Peyer's patch (tissue), 4 donors: ENCODE results near the gene TLR9.

Source experiments
- CTCF ChIP-seq, 6 experiments: fragments of 450-650 bp in 4 of 6; fragments of 200-600 bp in 2 of 6; sonication (generic) in 1 of 6; IDR thresholded peaks; one replicate each; pipeline ENCODE4 v1.5.1; 2017 to 2019; ENCODE audit warnings: antibody characterized with exemption in 6 of 6, mild to moderate bottlenecking in 3 of 6, moderate library complexity in 1 of 6
- POLR2A ChIP-seq, 2 donors: fragments of 450-650 bp; IDR thresholded peaks; one replicate each; pipeline ENCODE4 v1.5.1; 2017; ENCODE audit warnings: antibody characterized with exemption in 2 of 2, mild to moderate bottlenecking in 2 of 2, moderate library complexity in 2 of 2

DNA sequence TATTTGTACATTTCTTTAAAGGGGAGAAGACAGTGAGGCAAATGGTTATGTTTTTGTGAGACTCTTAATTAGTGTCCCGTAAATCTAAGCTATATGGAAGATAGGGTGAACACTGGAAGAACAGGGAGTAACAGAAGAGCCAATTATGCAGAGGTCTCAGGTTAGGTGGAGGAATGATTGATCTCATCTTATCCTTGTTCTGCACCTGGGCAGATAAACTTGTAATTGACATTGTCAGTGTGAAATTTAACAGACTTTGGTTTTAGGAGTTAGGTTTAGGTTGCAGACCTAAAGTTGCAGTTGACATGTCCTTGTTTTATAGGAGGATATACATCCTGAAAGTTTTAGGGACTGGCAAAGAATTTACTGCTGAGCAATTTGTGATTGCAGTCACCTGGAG is 16.6 kb upstream of the TLR9 start:
- TF ChIP-seq CTCF (IDR thresholded peaks at IDR 0.05) (no peak), POLR2A (IDR thresholded peaks at IDR 0.05) (no peak)
